Stimulated activated CD4-positive, alpha-beta T cell treated with anti-CD3 and anti-CD28 coated beads, Interleukin-4, amount 100 ng/mL, for 1 hour (primary cell): Measurements from ENCODE around the gene FUNDC1.
"Not testable (repeated sequence)": the region's sequence is repeated elsewhere in the genome, so short reads cannot be mapped to it uniquely, and the experiment has no call there.

Experiments used
- DNase-seq: peaks from one replicate; pipeline ENCODE4 v3.0.0-alpha.2; 2020

The FUNDC1 gene

GRCh38 chrX:44542567-44543325, at the start of gene FUNDC1:
Gene FUNDC1 (minus strand): TSS chrX:44542859. CDS start chrX:44542832, 27 bp downstream.
- DNase-seq, result peak; percentile 89

- no peak for DNase-seq
Observed at GRCh38 chrX:44585866-44586265, 43.2 kb upstream of the FUNDC1 start.

GRCh38 chrX:44580466-44580865, 37.8 kb upstream of the FUNDC1 start:
- DNase-seq, result no peak

GRCh38 chrX:44572340-44572938, 29.8 kb upstream of the FUNDC1 start:
- DNase-seq, result no peak

GRCh38 chrX:44570522-44570921, 27.9 kb upstream of the FUNDC1 start:
- no peak for DNase-seq

GRCh38 chrX:44569122-44569521, 26.5 kb upstream of the FUNDC1 start:
- DNase-seq, result no peak

- no peak for DNase-seq
Observed at GRCh38 chrX:44568196-44568595, 25.5 kb upstream of the FUNDC1 start.

GRCh38 chrX:44561896-44562295, 19.2 kb upstream of the FUNDC1 start:
- not testable (repeated sequence) for DNase-seq

GRCh38 chrX:44550563-44550962, 7.9 kb upstream of the FUNDC1 start:
- DNase-seq, result no peak

- DNase-seq, result not testable (repeated sequence)
Observed at GRCh38 chrX:44545454-44545853, 2.8 kb upstream of the FUNDC1 start.

GRCh38 chrX:44544036-44544435, 1.4 kb upstream of the FUNDC1 start:
- no peak for DNase-seq

GRCh38 chrX:44536198-44536597, 6.5 kb downstream of the FUNDC1 start:
- no peak for DNase-seq

GRCh38 chrX:44529310-44529709, 13.3 kb downstream of the FUNDC1 start:
- no peak for DNase-seq

- no peak for DNase-seq
Observed at GRCh38 chrX:44514272-44514671, 28.4 kb downstream of the FUNDC1 start.

- DNase-seq, result no peak
Observed at GRCh38 chrX:44507292-44507691, 35.4 kb downstream of the FUNDC1 start.

GRCh38 chrX:44506678-44507077, 36.0 kb downstream of the FUNDC1 start:
- DNase-seq, result no peak

- DNase-seq, result no peak
Observed at GRCh38 chrX:44503560-44503959, 39.1 kb downstream of the FUNDC1 start.

- DNase-seq, result no peak
Observed at GRCh38 chrX:44495091-44495490, 47.6 kb downstream of the FUNDC1 start.

- no peak for DNase-seq
Observed at GRCh38 chrX:44494357-44494756, 48.3 kb downstream of the FUNDC1 start.

- DNase-seq, result no peak
Observed at GRCh38 chrX:44489515-44489914, 53.1 kb downstream of the FUNDC1 start.

GRCh38 chrX:44484607-44485146, 58.0 kb downstream of the FUNDC1 start:
- DNase-seq, result no peak

GRCh38 chrX:44483965-44484606, 58.6 kb downstream of the FUNDC1 start:
- no peak for DNase-seq

- no peak for DNase-seq
Observed at GRCh38 chrX:44482575-44482974, 60.1 kb downstream of the FUNDC1 start.

- no peak for DNase-seq
Observed at GRCh38 chrX:44480591-44480990, 62.1 kb downstream of the FUNDC1 start.
